ENCODE measurements around the gene FAM229A. TPM values are rescaled to one million over a fixed set of nuclear protein-coding genes. Genes with fewer than 3 reads are reported as not detected.
A peak's percentile ranks its signal among the peaks of the same experiment; 100 is the strongest.

Gene FAM229A
- total and polyA plus RNA-seq, 9 of the 15 experiments (the other 6 are each of a cell fraction or from before 2014, with no cell fraction given): 0.04 to 21.6 (median 7.4) TPM

GRCh38 chr1:32351399-32352238, 10.7 kb downstream of the FAM229A start (continued):
- peak; percentile 93 for TF ChIP-seq TFAP4 (CRISPR knock-in tag; IDR thresholded peaks at IDR 0.05; ENCODE audit: borderline replicate concordance)
- TF ChIP-seq CHCHD3 (CRISPR knock-in tag; IDR thresholded peaks at IDR 0.05): no peak
- TF ChIP-seq ZFP1 (CRISPR knock-in tag; IDR thresholded peaks at IDR 0.05): no peak
- no peak for TF ChIP-seq PTRF (tag; IDR thresholded peaks at IDR 0.05)
- no peak for TF ChIP-seq TSHZ1 (CRISPR knock-in tag; IDR thresholded peaks at IDR 0.05)
- TF ChIP-seq RBM17 (IDR thresholded peaks at IDR 0.05; ENCODE audit: borderline replicate concordance, low read depth, low read length): no peak
- TF ChIP-seq ARID3B (CRISPR knock-in tag; IDR thresholded peaks at IDR 0.05; ENCODE audit: borderline replicate concordance): no peak
- no peak for TF ChIP-seq SMAD2 (IDR thresholded peaks at IDR 0.05; ENCODE audit: low read depth, low read length)
- TF ChIP-seq SREBF1 (IDR thresholded peaks at IDR 0.05; ENCODE audit: borderline replicate concordance, low read depth, low read length): no peak
- peak; percentile 79 for TF ChIP-seq SMAD4 (CRISPR knock-in tag; conservative IDR thresholded peaks at IDR 0.05)
- TF ChIP-seq COPS2 (conservative IDR thresholded peaks at IDR 0.05): no peak
- TF ChIP-seq POLR2AphosphoS2 (IDR thresholded peaks at IDR 0.05; ENCODE audit: low read length): no peak
- TF ChIP-seq SREBF2 (CRISPR knock-in tag; IDR thresholded peaks at IDR 0.05): no peak
- TF ChIP-seq HOXB6 (CRISPR knock-in tag; IDR thresholded peaks at IDR 0.05; ENCODE audit: borderline replicate concordance): no peak
- TF ChIP-seq ZFPM2 (CRISPR knock-in tag; IDR thresholded peaks at IDR 0.05): no peak
- TF ChIP-seq NBN (IDR thresholded peaks at IDR 0.05; ENCODE audit: low read depth): no peak
- peak; percentile 69; the same call in 1 of the 2 replicates for TF ChIP-seq ESRRA (IDR thresholded peaks at IDR 0.05; ENCODE audit: borderline replicate concordance, low read depth)
- no peak for TF ChIP-seq ZNF717 (CRISPR knock-in tag; IDR thresholded peaks at IDR 0.05)
- TF ChIP-seq ZNF197 (CRISPR knock-in tag; IDR thresholded peaks at IDR 0.05; ENCODE audit: low read depth): no peak
- TF ChIP-seq, protein P1, sequence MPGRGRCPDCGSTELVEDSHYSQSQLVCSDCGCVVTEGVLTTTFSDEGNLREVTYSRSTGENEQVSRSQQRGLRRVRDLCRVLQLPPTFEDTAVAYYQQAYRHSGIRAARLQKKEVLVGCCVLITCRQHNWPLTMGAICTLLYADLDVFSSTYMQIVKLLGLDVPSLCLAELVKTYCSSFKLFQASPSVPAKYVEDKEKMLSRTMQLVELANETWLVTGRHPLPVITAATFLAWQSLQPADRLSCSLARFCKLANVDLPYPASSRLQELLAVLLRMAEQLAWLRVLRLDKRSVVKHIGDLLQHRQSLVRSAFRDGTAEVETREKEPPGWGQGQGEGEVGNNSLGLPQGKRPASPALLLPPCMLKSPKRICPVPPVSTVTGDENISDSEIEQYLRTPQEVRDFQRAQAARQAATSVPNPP (IDR thresholded peaks at IDR 0.05; ENCODE audit: borderline replicate concordance, insufficient read depth, insufficient read length): no peak
- TF ChIP-seq NCOR1 (IDR thresholded peaks at IDR 0.05): no peak
- no peak for TF ChIP-seq PHB (CRISPR knock-in tag; IDR thresholded peaks at IDR 0.05)

Data from K562 (cell line).